GM23338 (cell line): Measurements from ENCODE around the gene R3HCC1L. TPM values are rescaled to one million over a fixed set of nuclear protein-coding genes. Genes with fewer than 3 reads are reported as not detected.

ENCODE experiments used
- ATAC-seq: fragments of 200-7000 bp; cut with Tn5 transposase; 3 replicates; pipeline ENCODE4 v1.9.1; 2020
- DNase-seq: peaks from one replicate; pipeline ENCODE4 v3.0.0-alpha.2; 2015; ENCODE audit warnings: low spot score
- H2AFZ ChIP-seq: fragments of 200-600 bp; sonication (generic); 2 replicates; pipeline ENCODE4 v1.8.0; 2016; ENCODE audit warnings: antibody characterized with exemption, mild to moderate bottlenecking, moderate library complexity
- H3F3A ChIP-seq: fragments of 200-600 bp; sonication (generic); replicated peaks from 2 replicates; pipeline ENCODE4 v1.8.0; 2017; ENCODE audit warnings: antibody characterized with exemption, mixed run types, low read depth
- H3K27ac ChIP-seq: fragments of 200-600 bp; sonication (generic); 2 replicates; pipeline ENCODE4 v1.6.1; 2016; ENCODE audit warnings: low read depth
- H3K27me3 ChIP-seq: fragments of 200-600 bp; sonication (generic); 2 replicates; pipeline ENCODE4 v1.8.0; 2016; ENCODE audit warnings: mild to moderate bottlenecking, mixed run types, moderate library complexity; ENCODE audit not compliant: insufficient read depth
- H3K36me3 ChIP-seq: fragments of 200-600 bp; sonication (generic); 2 replicates; pipeline ENCODE4 v1.8.0; 2016; ENCODE audit warnings: mild to moderate bottlenecking; ENCODE audit not compliant: insufficient read depth
- H3K4me1 ChIP-seq: fragments of 200-600 bp; sonication (generic); 2 replicates; pipeline ENCODE4 v1.8.0; 2016; ENCODE audit warnings: mild to moderate bottlenecking, moderate library complexity; ENCODE audit not compliant: insufficient read depth
- H3K4me2 ChIP-seq: fragments of 200-600 bp; sonication (generic); 2 replicates; pipeline ENCODE4 v1.7.1; 2017; ENCODE audit warnings: mixed run types
- H3K4me3 ChIP-seq: fragments of 200-600 bp; sonication (generic); 2 replicates; pipeline ENCODE4 v1.6.1; 2016; ENCODE audit warnings: mixed run types
- H3K79me2 ChIP-seq: fragments of 200-600 bp; sonication (generic); replicated peaks from 2 replicates; pipeline ENCODE4 v1.8.0; 2017; ENCODE audit warnings: mild to moderate bottlenecking; ENCODE audit not compliant: insufficient read depth
- H3K9me2 ChIP-seq: fragments of 200-600 bp; sonication (generic); 2 replicates; pipeline ENCODE4 v1.8.0; 2017; ENCODE audit not compliant: insufficient read depth
- H4K20me1 ChIP-seq: fragments of 200-600 bp; sonication (generic); replicated peaks from 2 replicates; pipeline ENCODE4 v1.8.0; 2017; ENCODE audit warnings: mild to moderate bottlenecking; ENCODE audit not compliant: insufficient read depth
- H3K27ac Mint-ChIP-seq: 2 replicates; pipeline ENCODE4 v1.8.0; 2020; ENCODE audit warnings: inconsistent platforms, mild to moderate bottlenecking, moderate library complexity, mixed read lengths
- H3K27me3 Mint-ChIP-seq: 3 replicates; pipeline ENCODE4 v1.8.0; 2022; ENCODE audit warnings: low read depth, mild to moderate bottlenecking, moderate library complexity, mixed read lengths, inconsistent platforms; ENCODE audit not compliant: insufficient read depth, poor library complexity
- H3K36me3 Mint-ChIP-seq: 3 replicates; pipeline ENCODE4 v1.8.0; 2021; ENCODE audit warnings: low read depth, mild to moderate bottlenecking, inconsistent platforms, moderate library complexity, mixed read lengths
- H3K4me1 Mint-ChIP-seq: 3 replicates; pipeline ENCODE4 v1.8.0; 2020; ENCODE audit warnings: mild to moderate bottlenecking, inconsistent platforms, mixed read lengths
- H3K4me3 Mint-ChIP-seq: 3 replicates; pipeline ENCODE4 v1.8.0; 2021; ENCODE audit warnings: moderate library complexity, mild to moderate bottlenecking, inconsistent platforms, mixed read lengths
- H3K9me3 Mint-ChIP-seq: 3 replicates; pipeline ENCODE4 v1.8.0; 2020; ENCODE audit warnings: moderate library complexity, mild to moderate bottlenecking, inconsistent platforms, mixed read lengths
- CREB1 ChIP-seq: fragments of 250-450 bp; sonication (Bioruptor Pico); IDR thresholded peaks from 2 replicates; pipeline ENCODE4 v1.5.0; 2020; ENCODE audit warnings: low read depth, mild to moderate bottlenecking, moderate library complexity
- EZH2 ChIP-seq: fragments of 200-600 bp; sonication (generic); IDR thresholded peaks from one replicate; pipeline ENCODE4 v1.8.0; 2017; ENCODE audit warnings: antibody characterized with exemption, mild to moderate bottlenecking, low read depth; ENCODE audit not compliant: unreplicated experiment
- EZH2phosphoT487 ChIP-seq: fragments of 200-600 bp; sonication (generic); IDR thresholded peaks from one replicate; pipeline ENCODE4 v1.8.1; 2018; ENCODE audit warnings: antibody characterized with exemption; ENCODE audit not compliant: unreplicated experiment
- JUNB ChIP-seq: IDR thresholded peaks from one replicate; pipeline ENCODE4 v1.6.1; 2016; ENCODE audit warnings: antibody characterized with exemption; ENCODE audit not compliant: unreplicated experiment
- NANOG ChIP-seq: IDR thresholded peaks from 2 replicates; pipeline ENCODE4 v1.6.1; 2016; ENCODE audit warnings: antibody characterized with exemption, borderline replicate concordance
- POLR2AphosphoS5 ChIP-seq: IDR thresholded peaks from 2 replicates; pipeline ENCODE4 v1.6.1; 2016; ENCODE audit warnings: antibody characterized with exemption, low read depth
- STAT1 ChIP-seq: IDR thresholded peaks from one replicate; pipeline ENCODE4 v1.6.1; 2016; ENCODE audit warnings: antibody characterized with exemption; ENCODE audit not compliant: unreplicated experiment
- ZNF114 ChIP-seq: fragments of 250-450 bp; sonication (Bioruptor Pico); IDR thresholded peaks from 2 replicates; pipeline ENCODE4 v1.5.0; 2020; ENCODE audit warnings: mild to moderate bottlenecking, moderate library complexity
- ZNF331 ChIP-seq: fragments of 250-450 bp; sonication (Bioruptor Pico); IDR thresholded peaks from 2 replicates; pipeline ENCODE4 v1.5.0; 2020; ENCODE audit warnings: low read depth, mild to moderate bottlenecking, moderate library complexity
- polyA plus RNA-seq: library from polyadenylated mRNA; unstranded; fragments of >200 nt; fragmentation: Nextera tagmentation; extraction: Ambion mirVana; gene quantifications from 2 replicates; pipeline ENCODE4 v1.2.1, GENCODE V29; 2016
- total RNA-seq: library from RNA; depleted of rRNA; stranded (reverse); fragments of >200 nt; shearing (Covaris generic); gene quantifications from 2 replicates; pipeline ENCODE4 v1.2.3, GENCODE V29; 2014
- TF ChIP-seq, protein P1 (sequence below), 2 experiments: fragments of 200-600 bp in 1 of 2; sonication (generic) in 1 of 2; conservative IDR thresholded peaks; 2 replicates each; pipeline versions ENCODE4 v1.5.1 to v1.6.1; 2016 to 2017; ENCODE audit warnings: antibody characterized with exemption in 2 of 2, low read depth in 2 of 2, mild to moderate bottlenecking in 2 of 2, moderate library complexity in 1 of 2
- TF ChIP-seq, protein P2 (sequence below): IDR thresholded peaks from one replicate; pipeline ENCODE4 v1.6.1; 2018; ENCODE audit warnings: antibody characterized with exemption; ENCODE audit not compliant: unreplicated experiment
- TF ChIP-seq, protein P3 (sequence below): IDR thresholded peaks from 2 replicates; pipeline ENCODE4 v1.6.1; 2016; ENCODE audit warnings: antibody characterized with exemption
- TF ChIP-seq, protein P4 (sequence below): fragments of 250-450 bp; sonication (Bioruptor Pico); IDR thresholded peaks from 2 replicates; pipeline ENCODE4 v1.5.0; 2020; ENCODE audit warnings: mild to moderate bottlenecking, moderate library complexity

Gene R3HCC1L
- total and polyA plus RNA-seq, 2 experiments from 2014 or later = 9.3 to 15.8 TPM

DNA sequence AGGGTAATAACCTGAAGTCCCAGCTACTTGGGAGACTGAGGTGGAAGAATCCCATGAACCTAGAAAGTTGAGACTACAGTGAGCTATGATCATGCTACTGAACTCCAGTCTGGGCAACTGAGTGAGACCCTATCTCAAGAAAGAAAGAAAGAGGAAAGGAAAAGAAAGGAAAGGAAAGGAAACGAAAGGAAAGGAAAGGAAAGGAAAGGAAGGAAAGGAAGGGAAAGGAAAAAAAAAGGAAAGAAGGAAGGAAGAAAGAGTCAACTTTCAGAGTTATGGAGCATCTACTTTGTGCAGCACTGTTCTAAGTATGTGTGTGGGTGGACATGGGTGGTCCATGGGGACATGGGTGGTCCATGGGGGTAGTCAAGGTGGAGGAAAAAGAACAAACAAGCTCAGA lies 24.1 kb upstream of the R3HCC1L start:
- H3K36me3 ChIP-seq = no peaks in the 10 kb centered on the region
- TF ChIP-seq JUNB = no peak
- TF ChIP-seq, protein P1, sequence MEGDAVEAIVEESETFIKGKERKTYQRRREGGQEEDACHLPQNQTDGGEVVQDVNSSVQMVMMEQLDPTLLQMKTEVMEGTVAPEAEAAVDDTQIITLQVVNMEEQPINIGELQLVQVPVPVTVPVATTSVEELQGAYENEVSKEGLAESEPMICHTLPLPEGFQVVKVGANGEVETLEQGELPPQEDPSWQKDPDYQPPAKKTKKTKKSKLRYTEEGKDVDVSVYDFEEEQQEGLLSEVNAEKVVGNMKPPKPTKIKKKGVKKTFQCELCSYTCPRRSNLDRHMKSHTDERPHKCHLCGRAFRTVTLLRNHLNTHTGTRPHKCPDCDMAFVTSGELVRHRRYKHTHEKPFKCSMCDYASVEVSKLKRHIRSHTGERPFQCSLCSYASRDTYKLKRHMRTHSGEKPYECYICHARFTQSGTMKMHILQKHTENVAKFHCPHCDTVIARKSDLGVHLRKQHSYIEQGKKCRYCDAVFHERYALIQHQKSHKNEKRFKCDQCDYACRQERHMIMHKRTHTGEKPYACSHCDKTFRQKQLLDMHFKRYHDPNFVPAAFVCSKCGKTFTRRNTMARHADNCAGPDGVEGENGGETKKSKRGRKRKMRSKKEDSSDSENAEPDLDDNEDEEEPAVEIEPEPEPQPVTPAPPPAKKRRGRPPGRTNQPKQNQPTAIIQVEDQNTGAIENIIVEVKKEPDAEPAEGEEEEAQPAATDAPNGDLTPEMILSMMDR (conservative IDR thresholded peaks at IDR 0.05; ENCODE audit: low read depth in 2 of 2) = no peak
- TF ChIP-seq CREB1 = no peak
- TF ChIP-seq, protein P2, sequence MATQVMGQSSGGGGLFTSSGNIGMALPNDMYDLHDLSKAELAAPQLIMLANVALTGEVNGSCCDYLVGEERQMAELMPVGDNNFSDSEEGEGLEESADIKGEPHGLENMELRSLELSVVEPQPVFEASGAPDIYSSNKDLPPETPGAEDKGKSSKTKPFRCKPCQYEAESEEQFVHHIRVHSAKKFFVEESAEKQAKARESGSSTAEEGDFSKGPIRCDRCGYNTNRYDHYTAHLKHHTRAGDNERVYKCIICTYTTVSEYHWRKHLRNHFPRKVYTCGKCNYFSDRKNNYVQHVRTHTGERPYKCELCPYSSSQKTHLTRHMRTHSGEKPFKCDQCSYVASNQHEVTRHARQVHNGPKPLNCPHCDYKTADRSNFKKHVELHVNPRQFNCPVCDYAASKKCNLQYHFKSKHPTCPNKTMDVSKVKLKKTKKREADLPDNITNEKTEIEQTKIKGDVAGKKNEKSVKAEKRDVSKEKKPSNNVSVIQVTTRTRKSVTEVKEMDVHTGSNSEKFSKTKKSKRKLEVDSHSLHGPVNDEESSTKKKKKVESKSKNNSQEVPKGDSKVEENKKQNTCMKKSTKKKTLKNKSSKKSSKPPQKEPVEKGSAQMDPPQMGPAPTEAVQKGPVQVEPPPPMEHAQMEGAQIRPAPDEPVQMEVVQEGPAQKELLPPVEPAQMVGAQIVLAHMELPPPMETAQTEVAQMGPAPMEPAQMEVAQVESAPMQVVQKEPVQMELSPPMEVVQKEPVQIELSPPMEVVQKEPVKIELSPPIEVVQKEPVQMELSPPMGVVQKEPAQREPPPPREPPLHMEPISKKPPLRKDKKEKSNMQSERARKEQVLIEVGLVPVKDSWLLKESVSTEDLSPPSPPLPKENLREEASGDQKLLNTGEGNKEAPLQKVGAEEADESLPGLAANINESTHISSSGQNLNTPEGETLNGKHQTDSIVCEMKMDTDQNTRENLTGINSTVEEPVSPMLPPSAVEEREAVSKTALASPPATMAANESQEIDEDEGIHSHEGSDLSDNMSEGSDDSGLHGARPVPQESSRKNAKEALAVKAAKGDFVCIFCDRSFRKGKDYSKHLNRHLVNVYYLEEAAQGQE = no peak
- no peak for TF ChIP-seq STAT1
- no peak for TF ChIP-seq ZNF331 (CRISPR knock-in tag)
- TF ChIP-seq EZH2phosphoT487 = no peak
- no peak for TF ChIP-seq ZNF114 (CRISPR knock-in tag)
- no peak for TF ChIP-seq NANOG
- TF ChIP-seq, protein P3, sequence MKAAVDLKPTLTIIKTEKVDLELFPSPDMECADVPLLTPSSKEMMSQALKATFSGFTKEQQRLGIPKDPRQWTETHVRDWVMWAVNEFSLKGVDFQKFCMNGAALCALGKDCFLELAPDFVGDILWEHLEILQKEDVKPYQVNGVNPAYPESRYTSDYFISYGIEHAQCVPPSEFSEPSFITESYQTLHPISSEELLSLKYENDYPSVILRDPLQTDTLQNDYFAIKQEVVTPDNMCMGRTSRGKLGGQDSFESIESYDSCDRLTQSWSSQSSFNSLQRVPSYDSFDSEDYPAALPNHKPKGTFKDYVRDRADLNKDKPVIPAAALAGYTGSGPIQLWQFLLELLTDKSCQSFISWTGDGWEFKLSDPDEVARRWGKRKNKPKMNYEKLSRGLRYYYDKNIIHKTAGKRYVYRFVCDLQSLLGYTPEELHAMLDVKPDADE = no peak
- no peak for TF ChIP-seq EZH2
- no peak for TF ChIP-seq POLR2AphosphoS5
- TF ChIP-seq, protein P4, sequence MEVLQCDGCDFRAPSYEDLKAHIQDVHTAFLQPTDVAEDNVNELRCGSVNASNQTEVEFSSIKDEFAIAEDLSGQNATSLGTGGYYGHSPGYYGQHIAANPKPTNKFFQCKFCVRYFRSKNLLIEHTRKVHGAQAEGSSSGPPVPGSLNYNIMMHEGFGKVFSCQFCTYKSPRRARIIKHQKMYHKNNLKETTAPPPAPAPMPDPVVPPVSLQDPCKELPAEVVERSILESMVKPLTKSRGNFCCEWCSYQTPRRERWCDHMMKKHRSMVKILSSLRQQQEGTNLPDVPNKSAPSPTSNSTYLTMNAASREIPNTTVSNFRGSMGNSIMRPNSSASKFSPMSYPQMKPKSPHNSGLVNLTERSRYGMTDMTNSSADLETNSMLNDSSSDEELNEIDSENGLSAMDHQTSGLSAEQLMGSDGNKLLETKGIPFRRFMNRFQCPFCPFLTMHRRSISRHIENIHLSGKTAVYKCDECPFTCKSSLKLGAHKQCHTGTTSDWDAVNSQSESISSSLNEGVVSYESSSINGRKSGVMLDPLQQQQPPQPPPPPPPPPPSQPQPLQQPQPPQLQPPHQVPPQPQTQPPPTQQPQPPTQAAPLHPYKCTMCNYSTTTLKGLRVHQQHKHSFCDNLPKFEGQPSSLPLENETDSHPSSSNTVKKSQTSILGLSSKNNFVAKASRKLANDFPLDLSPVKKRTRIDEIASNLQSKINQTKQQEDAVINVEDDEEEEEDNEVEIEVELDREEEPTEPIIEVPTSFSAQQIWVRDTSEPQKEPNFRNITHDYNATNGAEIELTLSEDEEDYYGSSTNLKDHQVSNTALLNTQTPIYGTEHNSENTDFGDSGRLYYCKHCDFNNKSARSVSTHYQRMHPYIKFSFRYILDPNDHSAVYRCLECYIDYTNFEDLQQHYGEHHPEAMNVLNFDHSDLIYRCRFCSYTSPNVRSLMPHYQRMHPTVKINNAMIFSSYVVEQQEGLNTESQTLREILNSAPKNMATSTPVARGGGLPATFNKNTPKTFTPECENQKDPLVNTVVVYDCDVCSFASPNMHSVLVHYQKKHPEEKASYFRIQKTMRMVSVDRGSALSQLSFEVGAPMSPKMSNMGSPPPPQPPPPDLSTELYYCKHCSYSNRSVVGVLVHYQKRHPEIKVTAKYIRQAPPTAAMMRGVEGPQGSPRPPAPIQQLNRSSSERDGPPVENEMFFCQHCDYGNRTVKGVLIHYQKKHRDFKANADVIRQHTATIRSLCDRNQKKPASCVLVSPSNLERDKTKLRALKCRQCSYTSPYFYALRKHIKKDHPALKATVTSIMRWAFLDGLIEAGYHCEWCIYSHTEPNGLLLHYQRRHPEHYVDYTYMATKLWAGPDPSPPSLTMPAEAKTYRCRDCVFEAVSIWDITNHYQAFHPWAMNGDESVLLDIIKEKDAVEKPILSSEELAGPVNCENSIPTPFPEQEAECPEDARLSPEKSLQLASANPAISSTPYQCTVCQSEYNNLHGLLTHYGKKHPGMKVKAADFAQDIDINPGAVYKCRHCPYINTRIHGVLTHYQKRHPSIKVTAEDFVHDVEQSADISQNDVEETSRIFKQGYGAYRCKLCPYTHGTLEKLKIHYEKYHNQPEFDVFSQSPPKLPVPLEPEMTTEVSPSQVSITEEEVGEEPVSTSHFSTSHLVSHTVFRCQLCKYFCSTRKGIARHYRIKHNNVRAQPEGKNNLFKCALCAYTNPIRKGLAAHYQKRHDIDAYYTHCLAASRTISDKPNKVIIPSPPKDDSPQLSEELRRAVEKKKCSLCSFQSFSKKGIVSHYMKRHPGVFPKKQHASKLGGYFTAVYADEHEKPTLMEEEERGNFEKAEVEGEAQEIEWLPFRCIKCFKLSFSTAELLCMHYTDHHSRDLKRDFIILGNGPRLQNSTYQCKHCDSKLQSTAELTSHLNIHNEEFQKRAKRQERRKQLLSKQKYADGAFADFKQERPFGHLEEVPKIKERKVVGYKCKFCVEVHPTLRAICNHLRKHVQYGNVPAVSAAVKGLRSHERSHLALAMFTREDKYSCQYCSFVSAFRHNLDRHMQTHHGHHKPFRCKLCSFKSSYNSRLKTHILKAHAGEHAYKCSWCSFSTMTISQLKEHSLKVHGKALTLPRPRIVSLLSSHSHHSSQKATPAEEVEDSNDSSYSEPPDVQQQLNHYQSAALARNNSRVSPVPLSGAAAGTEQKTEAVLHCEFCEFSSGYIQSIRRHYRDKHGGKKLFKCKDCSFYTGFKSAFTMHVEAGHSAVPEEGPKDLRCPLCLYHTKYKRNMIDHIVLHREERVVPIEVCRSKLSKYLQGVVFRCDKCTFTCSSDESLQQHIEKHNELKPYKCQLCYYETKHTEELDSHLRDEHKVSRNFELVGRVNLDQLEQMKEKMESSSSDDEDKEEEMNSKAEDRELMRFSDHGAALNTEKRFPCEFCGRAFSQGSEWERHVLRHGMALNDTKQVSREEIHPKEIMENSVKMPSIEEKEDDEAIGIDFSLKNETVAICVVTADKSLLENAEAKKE (CRISPR knock-in tag) = no peak
- no peak for DNase-seq
- Mint-ChIP-seq H3K27ac (no peak overlapping the region), H3K4me3 (no peak overlapping the region), H3K4me1 (no peaks in the 10 kb centered on the region; the same call in 2 of the 3 replicates), H3K36me3 (no peaks in the 10 kb centered on the region), H3K27me3 (no peaks in the 10 kb centered on the region), H3K9me3 (no peaks in the 10 kb centered on the region)
- no peaks in the 10 kb centered on the region for H3K4me1 ChIP-seq
- H4K20me1 ChIP-seq = no peaks in the 10 kb centered on the region
- no peaks in the 10 kb centered on the region for H3K27me3 ChIP-seq
- H3F3A ChIP-seq = no peaks in the 10 kb centered on the region
- no peak for ATAC-seq
- no peak overlapping the region for H2AFZ ChIP-seq
- no peaks in the 10 kb centered on the region for H3K9me2 ChIP-seq
- H3K4me2 ChIP-seq = no peak overlapping the region
- H3K4me3 ChIP-seq = no peak overlapping the region
- H3K79me2 ChIP-seq = no peaks in the 10 kb centered on the region
- no peak overlapping the region for H3K27ac ChIP-seq
